Stimulated activated CD8-positive, alpha-beta memory T cell treated with anti-CD3 and anti-CD28 coated beads, Interleukin-4, amount 100 ng/mL, for 24 hours (primary cell): ENCODE measurements around the gene SESN1.
"Not testable (repeated sequence)": the region's sequence is repeated elsewhere in the genome, so short reads cannot be mapped to it uniquely, and the experiment has no call there.

Source experiments
- DNase-seq: peaks from one replicate; pipeline ENCODE4 v3.0.0-alpha.2; 2020; ENCODE audit warnings: low read depth

Gene SESN1

GRCh38 chr6:109095036-109095834 is 589 bp upstream of the SESN1 start, which contains the start of gene CEP57L1:
Gene CEP57L1, plus strand, starts transcription at chr6:109095507. Its CDS starts 49,715 bp downstream, at chr6:109145222.
- peak; percentile 93 for DNase-seq

- no peak for DNase-seq
Observed at GRCh38 chr6:109093732-109094415, 772 bp downstream of the SESN1 start.

GRCh38 chr6:109092074-109092473 is 2.6 kb downstream of the SESN1 start:
- DNase-seq = no peak

GRCh38 chr6:109091314-109092024 is 3.2 kb downstream of the SESN1 start:
- DNase-seq = no peak

GRCh38 chr6:109088995-109089394 is 5.7 kb downstream of the SESN1 start:
- no peak for DNase-seq

- no peak for DNase-seq
Observed at GRCh38 chr6:109087661-109088264, 6.9 kb downstream of the SESN1 start.

GRCh38 chr6:109084146-109084545 is 10.5 kb downstream of the SESN1 start:
- DNase-seq = not testable (repeated sequence)

GRCh38 chr6:109083657-109084056 is 11.0 kb downstream of the SESN1 start:
- DNase-seq = no peak

GRCh38 chr6:109082188-109082577 is 12.5 kb downstream of the SESN1 start:
- no peak for DNase-seq

- DNase-seq = no peak
Observed at GRCh38 chr6:109081516-109082187, 13.0 kb downstream of the SESN1 start.

- no peak for DNase-seq
Observed at GRCh38 chr6:109081026-109081425, 13.6 kb downstream of the SESN1 start.

- no peak for DNase-seq
Observed at GRCh38 chr6:109079981-109080380, 14.7 kb downstream of the SESN1 start.

GRCh38 chr6:109076377-109076776 is 18.3 kb downstream of the SESN1 start:
- no peak for DNase-seq

GRCh38 chr6:109075934-109076333 is 18.7 kb downstream of the SESN1 start:
- no peak for DNase-seq

- DNase-seq = no peak
Observed at GRCh38 chr6:109074133-109074415, 20.6 kb downstream of the SESN1 start.

GRCh38 chr6:109073344-109074132 is 21.1 kb downstream of the SESN1 start:
- no peak for DNase-seq

- DNase-seq = no peak
Observed at GRCh38 chr6:109071125-109071917, 23.3 kb downstream of the SESN1 start.

- DNase-seq = no peak
Observed at GRCh38 chr6:109069746-109070145, 24.9 kb downstream of the SESN1 start.

- DNase-seq = no peak
Observed at GRCh38 chr6:109062767-109063352, 31.8 kb downstream of the SESN1 start.

GRCh38 chr6:109062216-109062615 is 32.4 kb downstream of the SESN1 start:
- no peak for DNase-seq
